Hematopoietic multipotent progenitor cell treated with erythropoietin and hydrocortisone succinate and interleukin-3 and kit ligand, for 17 days (in vitro differentiated cells): ENCODE data around the gene PPP1R1B.
A peak's percentile ranks its signal among the peaks of the same experiment; 100 is the strongest.

Experiments used
- DNase-seq: peaks from one replicate; pipeline ENCODE4 v3.0.0-alpha.2; 2015; ENCODE audit warnings: low spot score

Gene PPP1R1B

DNA sequence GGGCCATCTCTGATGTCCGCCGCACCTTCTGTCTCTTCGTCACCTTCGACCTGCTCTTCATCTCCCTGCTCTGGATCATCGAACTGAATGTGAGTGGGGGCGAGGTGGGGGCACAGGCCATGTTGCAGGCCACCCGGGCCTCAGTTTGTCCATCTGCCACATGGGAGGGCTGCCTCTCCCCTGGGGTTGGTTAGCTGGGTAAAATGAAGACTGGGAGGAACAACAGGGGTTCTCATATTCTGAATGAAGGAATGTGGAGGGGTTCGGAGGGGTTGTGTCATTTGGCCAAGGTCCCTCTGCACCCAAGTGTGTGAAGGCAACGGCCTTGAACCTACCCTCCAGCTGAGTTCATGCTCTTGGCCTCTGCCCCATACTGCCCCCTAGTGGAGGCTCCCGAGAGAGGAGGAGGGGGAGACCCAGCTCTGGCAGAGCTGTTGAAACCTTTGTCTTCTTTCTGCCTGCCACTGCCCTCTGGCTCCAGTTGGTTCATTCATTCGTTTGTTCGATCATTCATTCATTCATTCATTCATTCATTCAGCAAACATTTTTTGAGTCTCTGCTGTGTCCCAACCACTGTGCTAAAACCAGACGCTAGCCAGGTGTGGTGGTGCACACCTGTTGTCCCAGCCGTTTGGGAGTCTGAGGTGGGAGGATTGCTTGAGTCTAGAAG is 27.0 kb downstream of the PPP1R1B start:
- peak; percentile 81 for DNase-seq

DNA sequence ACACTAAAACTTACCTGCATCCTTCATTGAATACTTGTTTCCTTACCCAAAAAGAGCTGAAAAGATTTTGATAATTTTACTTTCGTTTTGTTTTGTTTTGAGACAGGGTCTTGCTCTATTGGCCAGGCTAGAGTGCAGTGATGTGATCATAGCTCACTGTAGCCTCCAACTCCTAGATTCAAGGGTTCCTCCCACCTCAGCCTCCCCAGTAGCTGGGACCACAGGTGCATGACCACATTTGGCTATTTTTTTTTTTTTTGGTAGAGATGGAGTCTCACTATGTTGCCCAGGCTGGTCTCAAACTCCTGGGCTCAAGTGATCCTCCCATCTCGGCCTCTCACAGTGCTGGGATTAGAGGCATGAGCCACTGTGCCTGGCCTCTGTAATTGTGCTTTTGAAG is 28.4 kb downstream of the PPP1R1B start:
- no peak for DNase-seq

DNA sequence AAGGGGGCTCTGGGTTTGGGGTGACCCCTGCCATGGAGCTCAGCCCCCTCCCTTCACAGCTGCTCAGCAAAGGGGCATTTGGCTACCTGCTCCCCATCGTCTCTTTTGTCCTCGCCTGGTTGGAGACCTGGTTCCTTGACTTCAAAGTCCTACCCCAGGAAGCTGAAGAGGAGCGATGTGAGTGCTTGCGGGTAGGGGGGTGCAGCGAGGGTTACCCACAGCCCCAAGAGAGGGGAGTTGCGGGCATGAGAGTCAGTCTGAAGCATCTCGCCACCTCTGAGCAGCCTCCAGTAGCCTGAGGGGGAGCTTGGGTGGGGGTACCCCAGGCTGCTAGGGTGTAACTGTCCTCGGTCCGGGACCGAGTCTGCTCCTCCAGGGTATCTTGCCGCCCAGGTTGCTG is 31.6 kb downstream of the PPP1R1B start:
- no peak for DNase-seq

DNA sequence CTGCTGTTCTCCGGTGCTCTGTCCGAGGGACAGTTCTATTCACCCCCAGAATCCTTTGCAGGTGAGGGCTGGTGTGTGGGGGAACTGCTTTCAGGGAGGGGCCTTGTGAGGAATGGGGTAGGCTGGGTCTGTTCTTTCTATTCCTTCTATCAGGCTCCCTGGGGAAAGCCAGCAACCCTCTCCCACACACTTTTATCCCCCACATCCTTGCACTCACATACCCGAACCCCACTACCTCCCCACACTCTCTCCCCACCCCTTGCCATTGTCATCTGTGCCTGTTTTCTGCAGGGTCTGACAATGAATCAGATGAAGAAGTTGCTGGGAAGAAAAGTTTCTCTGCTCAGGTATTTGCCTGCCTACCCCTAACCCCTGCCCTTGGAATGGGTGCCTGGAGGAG is 32.0 kb downstream of the PPP1R1B start:
- DNase-seq: no peak

DNA sequence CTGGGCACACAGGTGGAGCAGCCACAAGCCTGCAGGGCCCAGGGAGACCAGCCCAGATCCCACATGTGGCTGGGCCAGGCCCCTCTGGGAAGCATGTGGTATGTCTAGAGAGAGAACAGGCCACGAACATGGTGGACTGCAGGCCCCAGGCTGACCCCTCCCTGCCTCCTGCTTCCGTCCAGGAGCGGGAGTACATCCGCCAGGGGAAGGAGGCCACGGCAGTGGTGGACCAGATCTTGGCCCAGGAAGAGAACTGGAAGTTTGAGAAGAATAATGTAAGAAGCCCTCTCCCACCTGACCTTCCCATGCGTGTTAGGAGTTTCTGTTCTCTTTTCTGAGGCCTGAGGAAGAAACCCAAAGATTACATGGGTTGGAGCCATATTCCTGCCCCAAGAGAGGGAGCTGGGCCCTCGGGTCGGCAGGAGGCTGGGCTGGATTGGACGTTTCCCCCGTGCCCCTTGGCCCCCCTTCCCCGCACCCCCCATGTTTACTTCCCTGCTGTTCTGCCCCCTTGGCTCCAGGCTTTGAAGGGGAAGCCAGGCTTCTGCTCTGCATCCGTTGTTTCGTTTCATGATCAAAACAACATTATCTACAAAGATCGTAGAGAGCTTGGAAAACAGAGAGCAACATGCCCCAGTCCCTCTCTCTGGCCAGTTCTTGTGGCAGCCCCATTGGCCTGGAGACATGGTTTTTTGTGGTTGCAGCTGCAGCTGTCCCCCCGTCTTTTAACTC is 32.7 kb downstream of the PPP1R1B start:
- no peak for DNase-seq

DNA sequence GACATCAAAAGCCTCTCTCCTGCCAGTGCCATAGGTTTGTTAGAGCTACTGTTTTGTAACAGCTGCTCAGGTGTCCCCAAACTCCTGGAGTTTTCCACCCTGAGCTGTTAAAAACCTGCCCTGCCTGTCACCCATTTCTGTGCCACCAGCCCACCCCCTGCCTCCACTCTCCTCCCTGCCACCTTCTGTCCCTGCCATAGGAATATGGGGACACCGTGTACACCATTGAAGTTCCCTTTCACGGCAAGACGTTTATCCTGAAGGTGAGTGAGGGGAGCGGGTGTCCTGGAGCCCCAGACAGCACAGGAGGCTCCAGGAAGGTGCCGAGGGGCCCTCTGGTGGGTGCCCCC is 33.2 kb downstream of the PPP1R1B start:
- no peak for DNase-seq

DNA sequence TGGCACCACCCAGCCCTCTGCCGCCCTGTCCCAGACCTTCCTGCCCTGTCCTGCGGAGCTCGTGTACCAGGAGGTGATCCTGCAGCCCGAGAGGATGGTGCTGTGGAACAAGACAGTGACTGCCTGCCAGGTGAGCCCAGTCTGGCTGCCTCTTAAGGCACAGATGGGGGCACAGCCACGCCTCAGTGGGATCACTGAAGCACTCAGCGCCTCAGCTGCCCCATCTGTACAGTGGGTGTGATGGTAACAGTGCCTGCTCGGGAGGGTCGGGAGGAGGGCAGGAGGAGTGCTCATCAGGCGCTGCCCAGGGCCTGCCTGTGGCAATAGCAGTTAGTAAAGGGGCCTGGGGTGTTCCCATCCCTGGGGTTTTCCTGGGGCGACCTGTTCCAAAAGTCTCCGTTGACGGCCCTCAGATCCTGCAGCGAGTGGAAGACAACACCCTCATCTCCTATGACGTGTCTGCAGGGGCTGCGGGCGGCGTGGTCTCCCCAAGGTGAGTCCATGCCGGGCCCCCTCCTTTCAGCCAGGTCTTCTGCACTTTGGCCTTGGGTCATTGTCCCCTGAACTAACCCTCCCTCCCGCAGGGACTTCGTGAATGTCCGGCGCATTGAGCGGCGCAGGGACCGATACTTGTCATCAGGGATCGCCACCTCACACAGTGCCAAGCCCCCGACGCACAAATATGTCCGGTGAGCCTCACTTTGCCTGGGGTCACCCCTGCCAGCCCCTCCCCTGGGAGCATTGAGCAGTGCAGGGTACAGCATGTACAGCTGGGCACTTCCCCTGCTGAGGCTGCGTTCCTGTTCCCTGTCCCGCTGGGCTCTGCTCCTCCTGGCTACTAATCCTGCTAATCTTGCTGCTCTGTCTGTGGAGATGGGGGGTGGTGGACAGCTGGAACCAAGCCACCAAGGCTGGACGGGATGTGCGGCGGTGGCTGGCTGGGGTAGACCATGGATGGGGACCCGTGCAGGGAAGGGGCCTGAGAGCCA is 33.9 kb downstream of the PPP1R1B start:
- no peak for DNase-seq

DNA sequence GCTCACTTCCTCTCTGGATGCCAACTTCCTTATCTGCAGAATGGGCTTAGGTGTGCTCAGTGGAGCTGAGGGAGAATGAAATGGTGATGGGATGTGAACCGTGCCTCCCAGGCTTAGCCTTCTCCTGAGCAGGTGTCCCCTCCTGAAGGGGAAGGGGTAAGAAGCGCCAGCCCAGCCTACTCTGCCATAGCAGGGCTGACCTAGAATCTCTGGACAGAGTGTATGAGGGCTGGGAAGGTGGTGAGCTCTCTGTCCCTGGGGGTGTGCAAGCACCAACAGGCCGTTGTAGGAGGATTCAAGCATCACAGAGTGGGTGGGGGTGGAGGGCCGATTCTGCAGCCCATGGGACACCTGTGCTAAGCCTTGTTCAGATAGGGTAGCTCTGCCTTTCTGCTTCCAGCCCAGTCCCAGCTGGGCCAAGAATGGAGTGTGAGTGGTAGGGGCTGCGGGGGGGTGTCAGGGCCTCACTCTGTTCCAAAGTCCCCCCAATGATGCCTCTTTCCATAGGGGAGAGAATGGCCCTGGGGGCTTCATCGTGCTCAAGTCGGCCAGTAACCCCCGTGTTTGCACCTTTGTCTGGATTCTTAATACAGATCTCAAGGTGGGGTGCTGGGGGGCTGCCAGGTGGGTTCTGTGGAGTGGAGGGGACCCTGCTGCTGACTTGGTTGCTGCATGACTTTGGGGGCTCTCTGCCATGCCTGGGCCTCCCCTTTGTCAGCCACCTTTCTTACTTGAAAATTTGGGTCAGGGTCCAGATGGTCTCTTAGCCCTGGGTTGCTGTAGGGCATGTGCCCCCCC is 35.2 kb downstream of the PPP1R1B start:
- DNase-seq: no peak

DNA sequence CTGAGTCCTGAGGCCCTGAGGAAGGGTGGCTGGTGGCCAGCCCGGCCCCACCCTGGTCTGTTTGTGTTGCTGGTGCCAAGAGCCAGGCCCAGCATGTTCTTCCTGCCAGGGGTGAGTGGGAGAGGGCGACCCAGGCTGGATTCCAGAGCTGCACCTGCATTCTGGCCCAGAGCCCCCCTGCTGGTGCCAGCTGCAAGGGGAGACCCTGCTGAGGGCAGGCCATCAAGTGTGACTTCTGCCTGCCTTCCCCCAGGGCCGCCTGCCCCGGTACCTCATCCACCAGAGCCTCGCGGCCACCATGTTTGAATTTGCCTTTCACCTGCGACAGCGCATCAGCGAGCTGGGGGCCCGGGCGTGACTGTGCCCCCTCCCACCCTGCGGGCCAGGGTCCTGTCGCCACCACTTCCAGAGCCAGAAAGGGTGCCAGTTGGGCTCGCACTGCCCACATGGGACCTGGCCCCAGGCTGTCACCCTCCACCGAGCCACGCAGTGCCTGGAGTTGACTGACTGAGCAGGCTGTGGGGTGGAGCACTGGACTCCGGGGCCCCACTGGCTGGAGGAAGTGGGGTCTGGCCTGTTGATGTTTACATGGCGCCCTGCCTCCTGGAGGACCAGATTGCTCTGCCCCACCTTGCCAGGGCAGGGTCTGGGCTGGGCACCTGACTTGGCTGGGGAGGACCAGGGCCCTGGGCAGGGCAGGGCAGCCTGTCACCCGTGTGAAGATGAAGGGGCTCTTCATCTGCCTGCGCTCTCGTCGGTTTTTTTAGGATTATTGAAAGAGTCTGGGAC is 36.0 kb downstream of the PPP1R1B start:
- no peak for DNase-seq

DNA sequence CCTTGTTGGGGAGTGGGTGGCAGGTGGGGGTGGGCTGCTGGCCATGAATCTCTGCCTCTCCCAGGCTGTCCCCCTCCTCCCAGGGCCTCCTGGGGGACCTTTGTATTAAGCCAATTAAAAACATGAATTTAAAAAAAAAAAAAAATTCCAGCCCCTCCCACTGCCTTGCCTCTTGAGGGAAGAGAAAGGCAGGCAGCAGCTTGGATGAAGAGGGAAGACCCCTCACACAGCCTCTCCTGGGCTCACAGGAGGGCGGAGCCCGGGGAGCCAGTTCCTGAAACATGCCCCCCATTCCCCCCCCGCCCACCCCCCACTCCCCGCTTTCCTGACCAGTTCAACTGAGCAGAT is 36.6 kb downstream of the PPP1R1B start:
- DNase-seq: no peak

DNA sequence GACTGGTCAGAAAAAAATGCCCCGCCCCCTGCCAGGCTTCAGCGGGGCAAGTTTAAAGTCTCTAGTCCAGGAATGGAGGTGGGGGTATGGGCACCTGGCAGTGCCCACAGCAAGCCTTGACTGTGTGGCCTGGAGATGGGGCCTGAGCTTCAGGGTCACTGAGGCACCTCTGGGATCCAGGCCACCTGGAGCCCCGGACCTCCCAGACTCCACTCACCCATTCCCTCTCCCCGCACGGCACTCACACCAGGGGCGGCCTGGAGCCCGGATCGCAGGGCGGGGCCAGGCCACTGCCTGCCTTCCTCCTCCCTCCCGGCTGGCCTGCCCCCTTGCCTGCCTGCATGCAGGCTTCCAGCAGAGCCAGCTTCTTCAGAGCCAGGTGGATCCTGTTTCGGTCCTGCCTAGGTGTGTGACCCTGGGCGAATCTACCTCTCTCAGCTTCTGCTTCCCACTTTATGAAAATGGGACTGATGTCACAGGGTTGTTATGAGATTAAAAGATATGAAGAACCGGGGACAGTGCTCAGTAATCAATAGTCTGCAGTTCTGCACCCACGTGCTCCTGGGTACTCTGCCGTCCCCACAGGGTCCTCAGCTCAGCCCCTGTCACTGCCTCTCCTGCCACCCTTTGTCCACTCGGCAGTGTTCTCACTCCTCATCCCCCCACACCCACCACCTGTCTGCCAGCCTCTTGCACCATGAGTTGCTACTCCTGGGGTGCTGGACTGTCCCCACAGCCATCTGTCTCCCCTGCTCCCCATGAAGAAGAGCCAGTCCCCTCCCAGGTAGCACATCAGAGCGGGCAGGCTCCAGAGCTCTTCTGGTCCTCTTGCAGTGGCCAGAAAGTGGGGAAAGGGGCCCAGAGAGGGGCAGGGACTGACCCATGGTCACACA is 37.2 kb downstream of the PPP1R1B start:
- no peak for DNase-seq

DNA sequence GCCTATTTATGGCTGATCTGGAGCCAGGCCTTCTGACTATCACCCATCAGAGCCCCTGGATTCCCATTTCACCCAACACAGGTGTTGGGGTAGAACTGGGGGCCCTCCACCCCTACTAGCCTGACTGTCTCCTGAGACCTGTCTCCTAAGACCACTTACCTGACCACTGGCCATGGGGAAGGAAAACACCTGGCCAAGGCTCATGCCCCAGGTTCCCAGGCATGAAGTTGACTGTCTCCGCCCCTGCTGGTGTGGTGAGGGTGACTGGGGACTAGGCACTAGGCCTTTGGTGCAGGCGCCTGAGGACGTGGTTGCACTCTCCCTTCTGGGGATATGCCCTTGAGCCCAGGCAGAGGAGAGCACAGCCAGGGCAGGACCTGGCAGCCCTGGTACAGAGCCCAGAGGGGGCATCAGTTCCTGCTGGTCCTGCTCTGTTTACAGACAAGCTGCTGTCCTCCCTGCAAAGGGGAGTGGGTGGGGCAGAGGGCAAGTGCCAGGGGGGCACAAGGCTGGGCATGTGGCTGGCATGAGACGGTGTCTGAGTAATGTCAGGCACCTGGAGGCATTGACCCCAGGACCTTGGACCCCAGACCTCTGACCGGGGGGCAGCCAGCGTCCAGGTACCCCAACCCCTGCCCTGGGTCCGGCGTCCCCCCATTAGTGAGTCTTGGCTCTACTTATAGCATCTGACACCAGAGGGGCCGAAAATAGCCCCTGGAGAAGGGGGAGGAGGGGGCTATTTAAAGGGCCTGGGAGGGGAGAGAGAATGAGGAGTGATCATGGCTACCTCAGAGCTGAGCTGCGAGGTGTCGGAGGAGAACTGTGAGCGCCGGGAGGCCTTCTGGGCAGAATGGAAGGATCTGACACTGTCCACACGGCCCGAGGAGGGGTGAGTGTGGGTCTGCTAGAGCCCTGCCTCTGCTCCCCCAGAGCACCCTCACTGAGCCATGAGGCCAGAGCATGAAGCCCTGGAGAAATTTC is 38.1 kb downstream of the PPP1R1B start, which contains the start of gene TCAP:
TSS of gene TCAP (plus strand) at position 769 of the 981 bp plus-strand sequence. CDS start at position 780, 11 bp downstream.
- no peak for DNase-seq

DNA sequence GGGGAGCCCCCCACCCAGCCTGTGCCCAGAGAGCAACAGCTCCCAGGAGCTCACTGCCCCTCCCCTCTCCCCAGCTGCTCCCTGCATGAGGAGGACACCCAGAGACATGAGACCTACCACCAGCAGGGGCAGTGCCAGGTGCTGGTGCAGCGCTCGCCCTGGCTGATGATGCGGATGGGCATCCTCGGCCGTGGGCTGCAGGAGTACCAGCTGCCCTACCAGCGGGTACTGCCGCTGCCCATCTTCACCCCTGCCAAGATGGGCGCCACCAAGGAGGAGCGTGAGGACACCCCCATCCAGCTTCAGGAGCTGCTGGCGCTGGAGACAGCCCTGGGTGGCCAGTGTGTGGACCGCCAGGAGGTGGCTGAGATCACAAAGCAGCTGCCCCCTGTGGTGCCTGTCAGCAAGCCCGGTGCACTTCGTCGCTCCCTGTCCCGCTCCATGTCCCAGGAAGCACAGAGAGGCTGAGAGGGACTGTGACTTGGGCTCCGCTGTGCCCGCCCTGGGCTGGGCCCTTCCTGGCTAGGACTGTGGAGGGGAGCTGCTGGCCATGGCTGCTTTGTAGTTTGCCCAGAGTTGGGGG is 39.0 kb downstream of the PPP1R1B start:
- DNase-seq: no peak

DNA sequence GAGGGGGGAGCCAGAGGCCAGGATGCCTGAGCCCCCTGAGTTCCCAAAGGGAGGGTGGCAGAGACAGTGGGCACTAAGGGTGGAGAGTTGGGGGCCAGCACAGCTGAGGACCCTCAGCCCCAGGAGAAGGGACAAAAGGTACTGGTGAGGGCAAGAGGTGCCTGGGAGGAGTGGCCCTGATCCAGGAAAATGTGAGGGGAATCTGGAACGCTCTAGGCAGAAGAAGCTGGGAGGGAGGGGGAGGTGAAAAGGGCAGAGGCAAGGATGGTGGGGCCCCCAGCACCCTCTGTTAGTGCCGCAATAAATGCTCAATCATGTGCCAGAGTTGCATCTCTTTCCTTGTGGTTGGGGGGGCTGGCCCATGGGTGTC is 39.5 kb downstream of the PPP1R1B start:
- DNase-seq: no peak

DNA sequence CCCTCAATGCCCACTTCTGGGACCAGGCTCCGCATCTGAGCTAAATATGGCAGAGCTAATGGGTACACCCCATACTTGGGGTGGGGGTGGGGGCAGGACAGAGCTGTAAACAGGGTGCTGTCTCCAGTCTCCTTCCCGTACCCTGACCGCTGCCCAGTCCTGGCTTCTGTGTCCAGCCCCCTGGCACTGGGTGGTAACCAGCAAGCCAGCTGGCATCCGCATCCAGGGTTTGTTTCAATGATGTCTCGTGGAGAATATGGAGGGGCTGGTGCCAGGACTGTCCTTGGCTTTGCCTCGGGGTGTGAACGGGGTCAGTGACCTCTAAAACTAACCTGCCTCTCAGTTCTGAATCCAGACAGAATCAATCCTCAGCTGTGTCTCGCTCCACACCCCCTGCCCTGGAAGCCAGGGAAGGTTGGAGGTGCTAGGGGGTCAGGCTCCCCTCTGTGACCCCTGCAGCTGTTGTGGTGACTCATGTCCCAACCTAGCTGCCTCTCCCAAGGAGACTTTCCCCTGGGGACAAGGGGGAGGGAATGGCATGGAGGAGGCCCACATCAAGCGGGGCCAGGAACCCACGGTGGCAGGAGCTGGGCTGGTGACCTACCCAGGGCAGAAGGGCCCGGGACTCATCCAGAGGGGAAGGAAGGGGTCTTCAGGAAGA is 40.0 kb downstream of the PPP1R1B start:
- DNase-seq: no peak

DNA sequence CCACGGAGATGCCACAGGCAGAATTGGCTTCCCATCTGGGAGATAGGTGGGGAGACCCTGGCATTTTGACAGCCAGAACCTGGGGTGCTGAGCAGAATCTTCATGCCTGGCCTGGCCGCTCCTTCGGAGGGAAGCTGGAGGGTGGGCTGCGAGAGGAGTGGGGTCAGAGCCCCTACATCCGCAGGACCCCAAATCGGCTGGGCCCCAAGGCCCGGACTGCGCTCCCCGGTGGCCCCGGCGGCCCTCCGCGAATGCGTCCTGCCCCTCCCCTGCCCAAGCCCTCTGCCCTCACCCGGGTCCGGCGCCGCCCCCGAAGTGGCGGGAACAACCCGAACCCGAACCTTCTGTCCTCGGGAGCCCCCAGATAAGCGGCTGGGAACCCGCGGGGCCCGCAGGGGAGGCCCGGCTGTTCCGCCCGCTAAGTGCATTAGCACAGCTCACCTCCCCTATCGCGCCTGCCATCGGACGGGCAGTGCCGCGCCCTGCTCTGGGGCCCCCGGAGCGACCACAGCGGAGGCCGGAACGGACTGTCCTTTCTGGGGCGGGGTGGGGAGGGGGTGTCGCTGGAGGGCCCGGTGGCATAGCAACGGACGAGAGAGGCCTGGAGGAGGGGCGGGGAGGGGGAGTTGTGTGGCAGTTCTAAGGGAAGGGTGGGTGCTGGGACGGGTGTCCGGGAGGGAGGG is 40.7 kb downstream of the PPP1R1B start:
- DNase-seq: no peak
